Erythroblast (primary cell): ENCODE data around the gene PTPRN2.

Experiments used
- GATA1 ChIP-seq: IDR thresholded peaks from 2 replicates; pipeline ENCODE4 v1.6.1; 2011; ENCODE audit warnings: low read depth, mild to moderate bottlenecking, control low read depth, low read length, moderate library complexity
- POLR2A ChIP-seq: IDR thresholded peaks from 2 replicates; pipeline ENCODE4 v1.6.1; 2011; ENCODE audit warnings: mild to moderate bottlenecking, low read length

DNA sequence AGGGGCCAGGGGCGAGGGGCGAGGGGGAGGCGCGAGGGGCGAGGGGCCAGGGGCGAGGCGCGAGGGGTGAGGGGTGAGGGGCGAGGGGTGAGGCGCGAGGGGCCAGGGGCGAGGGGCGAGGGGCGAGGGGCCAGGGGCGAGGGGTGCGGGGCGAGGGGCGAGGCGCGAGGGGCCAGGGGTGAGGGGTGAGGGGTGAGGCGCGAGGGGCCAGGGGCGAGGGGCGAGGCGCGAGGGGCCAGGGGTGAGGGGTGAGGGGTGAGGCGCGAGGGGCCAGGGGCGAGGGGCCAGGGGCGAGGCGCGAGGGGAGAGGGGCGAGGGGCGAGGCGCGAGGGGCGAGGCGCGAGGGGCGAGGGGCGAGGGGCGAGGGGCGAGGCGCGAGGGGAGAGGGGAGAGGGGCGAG lies 192.3 kb downstream of the PTPRN2 start:
- TF ChIP-seq POLR2A = no peak
- no peak for TF ChIP-seq GATA1
